Left hindlimb (tissue), 1 donor: ENCODE data around the gene PANX1.
"Not testable (repeated sequence)": the region's sequence is repeated elsewhere in the genome, so short reads cannot be mapped to it uniquely, and the experiment has no call there.

Experiments used
- DNase-seq: peaks from one replicate; pipeline ENCODE4 v3.0.0-alpha.2; 2018

The PANX1 gene

GRCh38 chr11:94128746-94129511, at the start of gene PANX1:
PANX1 (plus strand) TSS chr11:94128841; CDS start chr11:94129313, 472 bp downstream.
- peak; percentile 91 for DNase-seq

DNA sequence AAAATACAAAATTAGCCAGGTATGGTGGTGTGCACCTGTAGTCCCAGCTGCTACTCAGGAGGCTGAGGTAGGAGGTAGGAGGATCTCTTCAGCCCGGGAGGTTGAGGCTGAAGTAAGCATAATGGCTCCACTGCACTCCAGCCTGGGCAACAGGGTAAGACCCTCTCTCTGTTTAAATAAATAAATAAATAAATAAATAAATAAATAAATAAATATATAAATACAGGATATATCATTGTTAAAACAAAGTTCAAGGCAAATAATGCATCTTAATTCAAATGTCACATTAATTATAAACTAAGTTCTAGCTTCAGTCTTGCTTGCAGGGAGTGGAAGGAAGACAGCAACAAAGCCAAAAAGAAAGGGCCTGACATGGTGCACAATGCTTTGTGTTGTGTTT, 44.5 kb upstream of the PANX1 start:
- no peak for DNase-seq

DNA sequence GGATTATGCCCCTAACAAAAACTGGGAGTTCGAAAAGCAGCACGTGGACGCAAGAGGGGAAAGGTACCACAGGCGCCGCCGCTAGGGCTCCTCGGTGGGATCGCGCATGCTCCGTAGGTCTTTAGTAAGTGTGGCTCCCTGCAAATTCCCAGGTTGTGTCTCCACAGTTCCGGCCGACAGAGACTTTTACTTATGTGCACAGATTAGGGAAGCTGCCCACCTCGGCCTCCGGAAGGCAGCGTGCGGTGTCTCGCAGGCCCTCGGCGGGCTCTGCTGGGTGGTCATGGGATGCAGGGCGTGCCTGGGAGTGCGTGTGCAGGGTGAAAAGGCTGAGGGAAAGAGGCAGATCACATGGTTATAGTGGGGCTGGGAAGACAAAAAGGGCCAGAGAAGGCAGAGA, 39.7 kb upstream of the PANX1 start:
- no peak for DNase-seq

GRCh38 chr11:94089341-94089740, 39.3 kb upstream of the PANX1 start:
- DNase-seq = no peak

DNA sequence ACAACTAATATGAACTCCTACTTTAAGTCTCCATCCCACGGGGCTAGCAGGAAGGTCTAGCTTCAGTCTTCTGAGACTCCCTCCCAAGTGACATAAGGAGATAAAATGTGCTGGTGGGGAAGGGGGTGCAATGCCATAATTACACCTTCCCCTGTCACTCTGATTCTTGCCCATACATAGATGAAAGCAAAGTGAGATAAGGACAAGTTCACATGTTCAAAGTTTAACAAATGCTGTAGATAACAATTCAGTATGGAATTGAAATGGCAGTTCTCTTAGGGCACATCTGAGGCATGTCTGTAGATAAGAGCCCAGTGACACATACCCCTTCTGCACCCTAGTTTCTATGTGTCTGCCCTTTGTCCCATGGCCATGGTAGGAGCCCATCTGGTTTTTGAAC, 38.2 kb upstream of the PANX1 start:
- no peak for DNase-seq

DNA sequence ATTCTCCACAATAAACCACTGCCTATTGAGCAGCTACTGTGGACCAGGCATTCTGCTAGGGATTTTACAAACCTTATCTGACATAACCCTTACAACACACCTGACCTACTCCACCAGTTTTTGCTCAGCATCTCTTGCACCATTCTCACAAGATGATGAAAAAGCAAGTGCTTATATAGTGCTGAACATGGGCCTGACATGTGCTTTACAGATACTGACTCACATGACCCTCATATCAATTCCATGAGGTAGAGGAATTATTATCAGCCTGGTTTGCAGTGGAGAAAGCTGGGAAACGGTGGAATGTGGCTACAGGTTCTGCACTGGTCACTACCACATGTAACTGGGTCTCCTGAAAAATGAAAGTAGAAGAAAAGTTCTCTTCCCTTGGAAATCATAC, 37.5 kb upstream of the PANX1 start:
- no peak for DNase-seq

DNA sequence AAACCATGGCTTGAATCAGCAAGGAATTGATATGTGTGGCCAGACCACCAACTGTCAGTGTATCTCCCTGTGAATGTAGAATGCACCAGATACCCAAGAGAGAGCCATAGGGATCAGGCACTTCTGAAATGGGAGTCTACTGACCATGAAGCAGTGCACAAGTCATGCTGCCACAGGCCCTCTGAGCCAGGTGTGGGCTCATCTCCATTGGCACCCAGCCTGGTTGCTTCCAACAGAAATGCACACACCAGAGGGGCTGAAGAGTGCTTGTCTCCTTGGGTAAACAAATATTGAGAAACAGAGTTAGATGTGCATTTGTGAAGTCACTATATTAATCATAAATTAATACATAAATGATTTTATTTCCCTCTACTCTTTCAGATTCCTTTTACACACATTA, 28.4 kb upstream of the PANX1 start:
- no peak for DNase-seq

DNA sequence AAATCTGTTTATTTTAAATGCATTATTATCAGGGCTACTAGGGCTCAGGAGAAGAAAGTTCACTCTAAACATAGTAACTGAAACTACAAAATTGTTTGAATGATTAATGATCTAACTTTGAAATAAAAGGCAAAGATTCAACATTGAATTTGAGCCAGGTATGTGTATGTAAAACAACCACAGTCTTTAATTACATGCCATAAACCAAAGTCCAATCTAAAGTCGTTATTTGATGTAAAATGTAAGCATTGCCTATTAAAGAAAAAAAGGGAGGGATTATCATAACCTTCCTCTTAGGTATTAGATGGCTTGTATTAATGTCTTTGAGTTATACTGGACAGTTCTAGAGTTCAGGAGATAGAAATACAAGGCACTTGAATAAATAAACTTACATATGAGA, 25.2 kb upstream of the PANX1 start:
- DNase-seq = no peak

DNA sequence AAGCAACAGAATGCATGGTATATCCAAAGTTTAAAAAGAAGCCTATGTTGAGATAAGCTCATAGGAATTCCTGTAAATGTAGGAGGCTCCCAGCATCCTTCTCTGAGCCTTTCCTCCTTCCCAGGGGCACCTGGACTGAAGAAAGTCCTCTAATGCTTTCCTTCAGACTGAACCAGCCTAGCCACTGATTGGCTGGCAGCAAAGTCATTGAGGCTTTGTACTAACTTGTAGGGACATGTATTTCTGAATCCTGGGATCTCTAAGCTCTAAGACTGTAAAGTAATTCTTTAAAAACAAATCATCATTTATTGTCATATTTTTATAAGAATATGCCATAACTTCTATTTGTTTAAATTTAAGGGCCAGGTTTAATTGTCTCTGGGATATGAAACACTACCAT, 23.9 kb upstream of the PANX1 start:
- no peak for DNase-seq

DNA sequence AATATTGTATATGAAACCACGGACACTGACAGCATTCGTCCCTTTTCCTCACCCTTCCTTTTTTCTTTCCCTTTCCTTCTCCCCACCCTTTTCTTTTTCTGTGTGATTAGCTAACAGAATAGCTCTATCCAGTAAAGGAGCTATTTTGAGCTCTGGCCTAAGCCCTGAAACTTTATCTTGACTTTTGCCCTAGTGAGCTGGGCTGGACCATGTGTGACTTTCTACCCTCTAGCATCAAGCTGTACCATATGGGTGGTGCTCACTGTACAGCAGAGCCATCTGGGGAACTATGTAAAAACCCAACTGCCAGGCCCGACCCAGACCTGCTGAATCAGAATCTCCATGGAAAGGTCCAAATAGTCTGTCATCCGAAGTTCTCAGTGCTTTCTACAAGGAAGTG, 21.9 kb upstream of the PANX1 start:
- no peak for DNase-seq

DNA sequence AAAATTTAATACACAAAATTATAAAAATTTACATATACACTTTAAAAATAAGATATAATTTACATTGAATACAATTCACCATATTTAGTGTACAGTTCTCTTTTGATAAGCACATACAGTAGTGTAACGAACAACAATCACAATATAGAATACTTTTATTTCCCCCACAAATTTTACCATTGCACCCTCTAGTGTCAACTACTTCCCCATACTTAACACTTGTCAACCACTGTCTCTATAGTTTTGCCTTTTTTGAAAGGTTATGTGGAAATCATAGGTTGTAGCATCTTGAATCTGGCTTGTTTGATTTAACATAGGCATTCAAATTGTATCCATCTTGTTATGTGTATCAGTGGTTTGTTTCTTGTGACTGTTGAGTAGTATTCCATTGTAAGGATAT, 21.3 kb upstream of the PANX1 start:
- DNase-seq = no peak

DNA sequence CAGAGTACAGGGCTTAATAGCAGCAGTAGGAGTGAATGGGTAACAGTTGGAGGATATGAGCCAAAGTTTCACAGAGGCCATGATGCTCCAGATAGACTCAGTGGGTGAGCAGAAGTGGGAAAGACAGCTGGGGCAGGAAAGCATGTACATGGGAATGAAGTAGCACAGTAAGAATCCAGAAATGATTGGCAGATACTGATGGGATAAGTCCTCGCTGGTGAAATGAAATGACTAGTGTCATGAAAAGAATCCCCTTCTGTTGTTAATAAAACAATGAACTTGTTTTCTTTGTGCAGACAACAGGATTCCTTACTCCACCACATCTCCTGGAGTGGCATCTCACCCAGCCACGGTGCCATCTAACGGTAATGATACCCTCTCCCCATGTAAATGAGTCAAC, 17.4 kb upstream of the PANX1 start:
- no peak for DNase-seq

DNA sequence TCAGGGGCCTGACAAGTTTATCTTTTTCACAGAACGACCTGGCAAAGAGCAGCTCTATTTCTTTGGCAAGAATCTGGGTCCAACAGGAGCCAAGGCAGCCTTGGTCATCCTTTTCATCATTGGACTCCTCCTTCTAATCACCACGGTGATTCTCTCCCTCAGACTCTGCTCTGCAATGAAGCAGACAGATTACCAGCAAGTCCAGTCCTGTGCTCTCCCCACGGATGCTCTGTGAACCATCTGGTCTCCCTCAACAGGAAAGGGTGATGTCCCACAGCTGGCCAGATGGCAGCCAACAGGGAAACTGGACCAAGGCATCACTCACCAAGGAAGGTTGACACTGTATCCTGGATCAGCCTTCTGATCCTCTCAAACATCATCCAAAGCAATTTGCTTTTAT, 17.0 kb upstream of the PANX1 start:
- no peak for DNase-seq

DNA sequence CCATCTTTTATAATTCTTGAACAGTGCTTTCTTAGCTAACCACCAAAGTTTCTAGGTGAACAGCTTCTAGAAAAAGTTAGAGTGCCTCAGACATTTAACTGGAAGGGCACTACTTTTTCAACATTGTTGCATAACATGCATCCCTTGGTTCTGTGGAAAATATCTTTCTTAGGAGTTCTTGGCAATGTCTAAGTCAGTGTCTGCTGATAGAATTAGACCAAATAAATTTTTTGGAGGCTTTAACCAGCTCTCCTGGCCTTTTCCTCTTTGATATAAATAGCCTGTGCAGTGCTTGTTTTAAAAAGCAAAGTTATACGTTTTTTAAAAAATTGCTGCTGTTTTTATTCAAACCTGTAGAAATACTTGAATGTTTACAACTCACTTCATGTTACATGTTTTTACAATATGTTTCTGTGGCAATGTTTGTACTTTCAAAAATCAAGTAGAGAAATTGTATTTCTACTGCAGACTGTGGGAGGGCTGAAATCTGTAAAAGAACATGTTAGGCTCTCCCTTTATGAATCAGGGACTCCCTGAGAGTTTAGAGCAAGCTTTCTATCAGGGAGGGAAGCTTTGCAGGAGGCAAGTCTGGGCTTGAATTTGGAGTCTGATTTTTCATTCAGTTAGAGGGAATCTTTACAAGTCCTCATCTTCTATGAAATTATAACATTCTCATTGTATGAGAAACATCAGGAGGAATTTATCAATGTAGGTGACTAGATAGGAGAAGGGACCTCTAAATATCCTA, 16.3 kb upstream of the PANX1 start:
- no peak for DNase-seq

DNA sequence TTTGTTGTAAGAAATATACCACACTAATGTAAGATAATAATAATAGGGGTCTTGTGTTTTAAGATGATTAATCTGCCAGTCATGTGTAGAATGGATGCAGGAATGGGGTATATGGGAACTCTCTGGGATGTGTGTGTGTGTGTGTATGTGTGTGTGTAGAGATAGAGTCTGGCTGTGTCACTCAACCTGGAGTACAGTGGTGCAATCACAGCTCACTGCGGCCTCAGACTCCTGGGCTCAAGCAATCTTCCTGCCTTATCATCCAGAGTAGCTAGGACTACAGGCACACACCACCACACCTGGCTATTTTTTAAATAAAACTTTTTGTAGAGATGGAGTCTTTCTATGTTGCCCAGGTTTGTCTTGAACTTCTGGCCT, 11.5 kb upstream of the PANX1 start:
- DNase-seq = no peak

- no peak for DNase-seq
Observed at GRCh38 chr11:94117871-94118270, 10.8 kb upstream of the PANX1 start.

DNA sequence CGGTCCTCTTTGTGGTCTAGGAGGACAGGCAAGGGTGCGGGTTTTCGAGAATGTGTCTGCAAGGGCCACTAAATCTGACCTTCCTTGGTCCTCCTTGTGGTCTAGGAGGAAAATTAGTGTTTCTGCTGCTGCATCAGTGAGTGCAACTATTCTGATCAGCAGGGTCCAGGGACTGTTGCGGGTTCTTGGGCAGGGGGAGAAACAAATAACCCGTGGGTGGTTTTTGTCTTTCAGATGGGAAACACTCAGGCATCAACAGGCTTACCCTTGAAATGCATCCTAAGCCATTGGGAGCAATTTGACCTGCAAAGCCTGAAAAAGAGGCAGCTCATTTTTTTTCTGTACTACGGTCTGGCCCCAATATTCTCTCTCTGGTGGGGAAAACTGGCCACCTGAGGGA, 9.0 kb upstream of the PANX1 start:
- not testable (repeated sequence) for DNase-seq

DNA sequence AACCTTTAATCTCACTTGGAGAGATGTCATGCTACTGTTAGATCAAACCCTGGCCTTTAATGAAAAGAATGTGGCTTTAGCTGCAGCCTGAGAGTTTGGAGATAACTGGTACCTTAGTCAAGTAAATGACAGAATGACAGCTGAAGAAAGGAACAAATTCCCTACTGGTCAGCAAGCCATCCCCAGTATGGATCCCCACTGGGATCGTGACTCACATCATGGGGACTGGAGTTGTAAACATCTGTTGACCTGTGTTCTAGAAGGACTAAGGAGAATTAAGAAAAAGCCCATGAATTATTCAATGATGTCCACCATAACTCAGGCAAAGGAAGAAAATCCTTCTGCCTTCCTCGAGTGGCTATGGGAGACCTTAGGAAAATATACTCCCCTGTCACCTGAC, 8.1 kb upstream of the PANX1 start:
- DNase-seq = not testable (repeated sequence)

- no peak for DNase-seq
Observed at GRCh38 chr11:94120946-94121345, 7.7 kb upstream of the PANX1 start.

DNA sequence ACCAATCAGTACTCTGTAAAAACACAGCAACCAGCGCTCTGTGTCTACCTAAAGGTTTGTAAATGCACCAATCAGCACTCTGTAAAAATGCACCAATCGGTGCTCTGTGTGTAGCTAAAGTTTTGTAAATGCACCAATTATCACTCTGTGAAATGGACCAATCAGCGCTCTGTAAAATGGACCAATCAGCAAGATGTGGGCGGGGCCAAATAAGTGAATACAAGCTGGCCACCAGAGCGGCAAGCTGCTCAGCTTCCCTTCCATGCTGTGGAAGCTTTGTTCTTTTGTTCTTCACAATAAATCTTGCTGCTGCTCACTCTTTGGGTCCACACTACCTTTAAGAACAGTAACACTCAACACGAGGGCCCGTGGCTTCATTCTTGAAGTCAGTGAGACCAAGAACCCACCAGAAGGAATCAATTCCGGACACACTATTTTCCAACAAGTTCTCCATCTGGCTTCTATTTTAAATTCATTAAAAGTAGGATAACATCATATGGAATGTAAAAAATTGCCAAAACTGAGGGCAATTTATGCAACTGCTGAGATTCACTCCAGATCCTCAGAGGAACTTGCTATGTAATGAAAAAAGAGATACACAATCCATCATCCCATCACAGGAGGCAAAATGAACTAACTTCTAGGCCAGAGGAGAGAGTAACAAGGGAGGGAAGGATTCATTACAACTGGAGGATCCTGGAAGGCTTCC, 3.1 kb upstream of the PANX1 start:
- no peak for DNase-seq

- no peak for DNase-seq
Observed at GRCh38 chr11:94127638-94128037, 1.0 kb upstream of the PANX1 start.

DNA sequence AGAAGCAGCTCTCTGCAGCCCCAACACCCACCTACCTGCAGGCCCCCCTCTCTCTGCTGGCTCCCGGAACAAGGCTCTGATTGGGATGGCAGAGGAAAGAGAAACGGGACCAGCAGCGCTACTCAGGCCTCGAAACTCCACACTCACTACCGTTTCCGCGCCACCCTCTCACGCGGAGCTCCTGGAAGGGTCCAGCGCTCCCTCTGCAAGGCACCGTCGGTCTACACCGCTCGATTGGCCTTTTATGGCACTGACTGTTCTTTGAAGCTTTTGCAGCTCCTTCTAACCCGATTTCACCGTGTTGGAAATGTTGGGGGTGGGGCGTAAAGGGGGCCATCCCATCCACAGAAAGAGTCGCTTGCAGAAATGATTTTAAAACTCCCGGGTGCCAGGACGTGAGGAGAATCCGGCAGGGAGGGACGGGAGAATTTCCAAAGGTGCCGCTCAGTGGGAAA, 323 bp upstream of the PANX1 start:
- DNase-seq = no peak

DNA sequence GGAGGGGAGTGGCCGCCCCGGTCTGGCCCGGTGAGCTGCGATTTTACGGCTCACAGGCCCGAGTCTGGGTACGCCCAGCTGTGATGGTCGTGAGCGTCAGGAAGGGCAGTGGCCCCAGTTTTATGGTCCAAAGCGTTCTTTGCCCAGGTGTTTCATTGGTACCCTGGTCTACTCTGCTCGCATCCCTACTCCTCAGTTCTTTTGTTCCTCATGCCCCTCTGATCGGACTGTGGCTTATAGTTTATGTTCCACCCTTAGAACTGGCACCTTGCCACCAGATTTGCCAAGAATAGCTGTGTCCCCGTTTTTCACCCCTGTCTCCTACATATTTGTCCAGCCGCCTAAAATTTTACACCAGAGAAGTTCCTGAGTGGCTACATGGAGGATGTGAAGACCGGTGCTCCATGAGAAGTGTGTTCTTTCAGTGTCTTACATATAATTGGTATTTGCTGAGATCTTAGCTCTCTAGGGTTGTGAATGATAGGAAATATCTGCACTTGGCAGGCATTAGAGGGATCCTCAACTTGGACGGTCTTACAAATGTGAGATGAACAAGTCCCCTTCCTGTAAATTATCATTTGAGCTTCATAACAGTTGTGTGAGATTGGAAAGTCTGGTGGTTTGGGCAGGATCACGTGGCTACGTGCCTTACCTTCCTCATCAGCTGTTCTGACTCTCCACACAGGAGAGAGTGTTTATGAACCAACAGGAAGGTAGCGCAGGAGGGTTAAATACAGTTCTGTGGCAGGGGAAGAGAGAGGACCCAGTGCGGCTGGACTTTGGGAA, 1.1 kb downstream of the PANX1 start:
- peak; percentile 50 for DNase-seq
